GOT3 (cell line): ENCODE results near the gene JKAMP.

Experiments
- DNase-seq: peaks from one replicate; lab custom pipeline; 2025; ENCODE audit warnings: mixed read lengths; lab: John Stamatoyannopoulos, UW

Gene JKAMP

GRCh38 chr14:59541731-59542130 is 57.4 kb downstream of the JKAMP start:
- DNase-seq, result no peak

DNA sequence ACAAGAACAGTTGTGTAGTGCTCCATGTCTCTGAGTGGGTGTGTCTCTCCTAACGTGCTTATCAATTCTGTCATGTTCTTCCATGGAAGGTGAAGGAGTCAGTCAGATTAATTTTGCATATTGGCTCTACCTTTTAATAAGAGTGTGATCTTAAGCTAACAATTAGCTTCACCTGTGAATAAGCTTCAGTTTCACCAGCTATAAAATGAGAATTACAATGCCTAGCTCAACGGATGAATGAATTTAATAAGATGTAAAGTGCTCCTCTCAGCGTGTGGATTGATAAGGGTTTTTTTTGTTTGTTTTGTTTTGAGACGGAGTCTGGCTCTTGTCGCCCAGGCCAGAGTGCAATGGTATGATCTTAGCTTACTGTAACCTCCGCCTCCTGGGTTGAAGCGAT is 59.6 kb downstream of the JKAMP start:
- no peak for DNase-seq

DNA sequence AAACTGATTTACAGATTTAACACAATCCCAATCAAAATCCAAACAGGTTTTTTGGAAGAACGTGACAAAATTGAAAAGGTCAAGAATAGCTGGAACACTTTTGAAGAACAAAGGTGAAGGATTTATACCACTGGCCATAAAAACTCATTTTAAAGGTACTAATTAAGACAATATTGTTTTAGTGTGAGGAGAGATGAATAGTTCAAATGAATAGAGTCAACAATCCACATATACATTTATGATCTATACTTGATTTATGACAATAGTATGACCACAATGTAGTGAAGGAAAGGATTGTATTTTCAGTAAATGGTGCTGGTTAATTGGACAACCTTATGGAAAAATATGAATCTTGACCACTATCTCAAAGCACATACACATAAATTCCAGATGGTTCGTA is 63.0 kb downstream of the JKAMP start:
- DNase-seq, result no peak
